Skeletal muscle satellite cell (primary cell): ENCODE data around the gene UBXN7.
A peak's percentile ranks its signal among the peaks of the same experiment; 100 is the strongest.
"Not testable (repeated sequence)": the region's sequence is repeated elsewhere in the genome, so short reads cannot be mapped to it uniquely, and the experiment has no call there.

Source experiments
- H3K27me3 ChIP-seq: 2 replicates; pipeline ENCODE4 v1.7.0; 2013; ENCODE audit warnings: low read length; ENCODE audit not compliant: control insufficient read depth, insufficient read depth
- H3K36me3 ChIP-seq: 2 replicates; pipeline ENCODE4 v1.7.0; 2013; ENCODE audit warnings: mild to moderate bottlenecking, control low read depth, low read length; ENCODE audit not compliant: insufficient read depth
- H3K4me1 ChIP-seq: 2 replicates; pipeline ENCODE4 v1.7.0; 2013; ENCODE audit warnings: low read length; ENCODE audit not compliant: control insufficient read depth, insufficient read depth
- H3K4me2 ChIP-seq: 2 replicates; pipeline ENCODE4 v1.7.0; 2013; ENCODE audit warnings: mild to moderate bottlenecking, low read length
- H3K4me3 ChIP-seq: 2 replicates; pipeline ENCODE4 v1.7.0; 2013; ENCODE audit warnings: low read length
- H3K9ac ChIP-seq: 2 replicates; pipeline ENCODE4 v1.7.0; 2013; ENCODE audit warnings: mild to moderate bottlenecking, low read depth, low read length, moderate library complexity
- H3K9me3 ChIP-seq: replicated peaks from 2 replicates; pipeline ENCODE4 v1.7.0; 2013; ENCODE audit warnings: mild to moderate bottlenecking, control low read depth, low read length

Gene UBXN7

GRCh38 chr3:196444500-196444894 lies 12.3 kb upstream of the UBXN7 start:
- no peaks in the 10 kb centered on the region for H3K27me3 ChIP-seq
- no peak overlapping the region for H3K4me2 ChIP-seq
- H3K4me1 ChIP-seq, result peaks cover 6% of the 10 kb centered on the region
- H3K9ac ChIP-seq, result no peak overlapping the region
- H3K36me3 ChIP-seq, result no peaks in the 10 kb centered on the region
- no peaks in the 10 kb centered on the region for H3K9me3 ChIP-seq
- no peak overlapping the region for H3K4me3 ChIP-seq

DNA sequence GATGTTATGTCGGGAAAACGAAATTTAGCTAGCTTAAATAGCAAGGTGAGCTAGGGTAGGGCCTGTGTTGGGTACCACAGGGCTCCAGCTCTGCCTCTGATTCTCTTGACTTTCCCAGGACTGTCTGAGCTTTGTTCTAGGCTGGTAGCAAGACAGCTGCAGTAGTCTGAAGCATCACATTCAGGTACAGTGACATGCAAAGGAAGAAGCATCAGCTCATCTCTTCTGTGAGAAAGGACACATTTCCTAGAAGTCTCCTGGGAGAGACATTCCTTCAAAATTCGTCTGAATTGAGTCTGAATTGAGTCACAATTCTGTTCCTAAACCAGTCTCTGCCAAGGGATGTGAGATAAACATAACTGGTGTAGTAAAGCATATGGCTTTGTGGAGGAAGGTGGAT lies 8.5 kb upstream of the UBXN7 start:
- H3K9me3 ChIP-seq, result no peaks in the 10 kb centered on the region
- no peak overlapping the region for H3K4me2 ChIP-seq
- no peak overlapping the region for H3K9ac ChIP-seq

GRCh38 chr3:196440041-196440537 lies 7.9 kb upstream of the UBXN7 start:
- H3K27me3 ChIP-seq, result no peaks in the 10 kb centered on the region
- no peak overlapping the region for H3K4me2 ChIP-seq
- H3K36me3 ChIP-seq, result no peaks in the 10 kb centered on the region
- H3K9ac ChIP-seq, result no peak overlapping the region
- H3K4me1 ChIP-seq, result peaks cover 6% of the 10 kb centered on the region
- no peaks in the 10 kb centered on the region for H3K9me3 ChIP-seq
- H3K4me3 ChIP-seq, result no peak overlapping the region

More for the DNA sequence above, 8.5 kb upstream of the UBXN7 start:
- H3K27me3 ChIP-seq, result no peaks in the 10 kb centered on the region
- H3K36me3 ChIP-seq, result no peaks in the 10 kb centered on the region
- peaks cover 6% of the 10 kb centered on the region for H3K4me1 ChIP-seq
- no peak overlapping the region for H3K4me3 ChIP-seq

GRCh38 chr3:196431181-196432136 lies 768 bp downstream of the UBXN7 start:
- H3K4me2 ChIP-seq, result peak overlapping the region; percentile 83
- H3K36me3 ChIP-seq, result peaks cover 9% of the 10 kb centered on the region
- H3K4me1 ChIP-seq, result peaks cover 4% of the 10 kb centered on the region
- H3K4me3 ChIP-seq, result peak overlapping the region; percentile 99
- no peaks in the 10 kb centered on the region for H3K27me3 ChIP-seq
- H3K9ac ChIP-seq, result peak overlapping the region; percentile 92
- H3K9me3 ChIP-seq, result no peaks in the 10 kb centered on the region

- H3K4me1 ChIP-seq, result peaks cover 7% of the 10 kb centered on the region
- H3K27me3 ChIP-seq, result no peaks in the 10 kb centered on the region
- H3K4me3 ChIP-seq, result no peak overlapping the region
- H3K36me3 ChIP-seq, result peaks cover 9% of the 10 kb centered on the region
- no peaks in the 10 kb centered on the region for H3K9me3 ChIP-seq
- no peak overlapping the region for H3K9ac ChIP-seq
- no peak overlapping the region for H3K4me2 ChIP-seq
Measured at GRCh38 chr3:196428041-196428440, 4.2 kb downstream of the UBXN7 start.

GRCh38 chr3:196424421-196424820 lies 7.8 kb downstream of the UBXN7 start:
- not testable (repeated sequence) for H3K27me3 ChIP-seq, H3K36me3 ChIP-seq, H3K9me3 ChIP-seq, H3K9ac ChIP-seq, H3K4me3 ChIP-seq, H3K4me2 ChIP-seq
- peaks cover 12% of the 10 kb centered on the region for H3K4me1 ChIP-seq

- no peaks in the 10 kb centered on the region for H3K27me3 ChIP-seq
- no peak overlapping the region for H3K4me3 ChIP-seq
- H3K4me1 ChIP-seq, result peaks cover 14% of the 10 kb centered on the region
- no peaks in the 10 kb centered on the region for H3K9me3 ChIP-seq
- peaks cover 9% of the 10 kb centered on the region for H3K36me3 ChIP-seq
- H3K9ac ChIP-seq, result no peak overlapping the region
- peak overlapping the region; percentile 11 for H3K4me2 ChIP-seq
Measured at GRCh38 chr3:196423044-196423781, 9.0 kb downstream of the UBXN7 start.

GRCh38 chr3:196421668-196422067 lies 10.6 kb downstream of the UBXN7 start:
- not testable (repeated sequence) for H3K27me3 ChIP-seq, H3K9me3 ChIP-seq, H3K36me3 ChIP-seq, H3K9ac ChIP-seq, H3K4me2 ChIP-seq, H3K4me3 ChIP-seq
- H3K4me1 ChIP-seq, result peaks cover 14% of the 10 kb centered on the region

DNA sequence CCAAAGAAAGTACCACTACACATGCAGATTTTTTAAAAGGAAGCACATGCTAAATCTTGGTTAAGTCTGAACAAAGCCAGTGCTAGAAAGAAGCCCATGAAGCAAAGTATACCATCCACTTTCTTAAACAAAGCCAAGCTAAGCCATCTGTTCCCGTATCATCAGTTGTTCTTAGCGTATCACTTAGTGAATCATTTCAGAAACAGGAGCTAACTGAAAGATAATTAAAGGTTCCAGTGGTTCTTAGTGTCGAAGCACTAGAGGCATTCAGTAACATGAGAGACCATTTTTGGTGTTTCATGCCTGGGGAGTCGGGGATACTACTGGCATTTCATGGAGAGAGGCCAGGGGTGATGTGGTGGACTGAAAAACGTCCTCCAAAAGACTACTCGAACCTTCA lies 12.8 kb downstream of the UBXN7 start:
- H3K4me2 ChIP-seq, result no peak overlapping the region
- peaks cover 2% of the 10 kb centered on the region for H3K36me3 ChIP-seq
- no peak overlapping the region for H3K9ac ChIP-seq
- no peaks in the 10 kb centered on the region for H3K27me3 ChIP-seq
- peaks cover 20% of the 10 kb centered on the region for H3K4me1 ChIP-seq
- H3K4me3 ChIP-seq, result no peak overlapping the region
- no peaks in the 10 kb centered on the region for H3K9me3 ChIP-seq

DNA sequence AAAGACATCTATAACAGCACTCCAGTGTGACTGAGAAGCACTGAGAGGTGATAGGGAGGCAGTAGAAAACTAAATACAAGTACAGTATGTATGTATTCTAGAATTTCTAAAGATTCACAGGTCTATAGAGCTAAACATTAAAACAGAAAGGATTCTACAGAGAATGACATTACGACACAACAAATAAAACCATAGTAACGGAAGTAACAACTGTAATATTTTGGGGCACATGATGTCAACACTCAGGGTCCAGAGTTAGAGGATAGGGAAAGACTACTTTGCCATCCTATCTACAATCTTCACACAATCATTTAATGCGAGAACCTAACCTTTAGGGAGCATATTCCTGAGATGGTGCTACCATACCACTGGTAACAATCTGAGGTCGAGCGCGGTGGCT lies 13.6 kb downstream of the UBXN7 start:
- Histone ChIP-seq H3K9me3 (no peaks in the 10 kb centered on the region), H3K4me3 (no peak overlapping the region), H3K27me3 (no peaks in the 10 kb centered on the region), H3K9ac (no peak overlapping the region), H3K4me2 (no peak overlapping the region), H3K36me3 (peaks cover 2% of the 10 kb centered on the region), H3K4me1 (peaks cover 23% of the 10 kb centered on the region)

DNA sequence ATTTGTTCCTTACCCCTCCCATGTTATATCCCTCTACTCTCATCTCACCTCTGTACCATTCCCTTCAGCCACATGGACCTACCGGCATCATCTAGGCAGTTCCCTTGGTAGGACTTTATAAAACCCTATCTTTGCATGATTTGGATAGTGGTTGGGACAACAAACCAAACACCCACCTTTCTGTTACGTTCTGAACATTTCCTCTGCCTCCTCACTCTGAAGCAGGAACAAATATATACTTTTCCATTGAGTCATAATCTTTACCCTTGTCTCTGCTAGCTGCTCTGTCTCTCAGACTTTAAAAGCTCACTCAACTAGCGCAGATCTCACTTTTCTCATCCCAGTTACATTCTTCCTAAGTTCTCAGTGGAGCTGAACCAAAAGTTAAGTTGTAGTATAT lies 17.8 kb downstream of the UBXN7 start:
- no peaks in the 10 kb centered on the region for H3K9me3 ChIP-seq
- no peaks in the 10 kb centered on the region for H3K27me3 ChIP-seq
- peaks cover 11% of the 10 kb centered on the region for H3K4me1 ChIP-seq
- no peak overlapping the region for H3K9ac ChIP-seq
- no peak overlapping the region for H3K4me3 ChIP-seq
- H3K4me2 ChIP-seq, result peak overlapping the region; percentile 66
- peaks cover 2% of the 10 kb centered on the region for H3K36me3 ChIP-seq
